HepG2 (cell line): ENCODE measurements around the gene RBBP9. TPM values are rescaled to one million over a fixed set of nuclear protein-coding genes. Genes with fewer than 3 reads are reported as not detected.

ENCODE experiments used
- CBFB ChIP-seq: sonication (generic); formaldehyde crosslinking; IDR thresholded peaks from 2 replicates; pipeline ENCODE4 v1.4.0; 2020; ENCODE audit warnings: missing genetic modification reagents
- CC2D1A ChIP-seq: sonication (generic); formaldehyde crosslinking; IDR thresholded peaks from 2 replicates; pipeline ENCODE4 v1.8.1; 2023; ENCODE audit warnings: mild to moderate bottlenecking, missing genetic modification reagents
- GABPA ChIP-seq, 2 experiments: IDR thresholded peaks; 2 replicates each; pipeline ENCODE4 v1.6.1; 2011 to 2016; ENCODE audit warnings: low read depth in 2 of 2, low read length in 1 of 2, missing biosample characterization in 1 of 2, missing genetic modification characterization in 1 of 2
- IKZF1 ChIP-seq: fragments of 450-650 bp; IDR thresholded peaks from 2 replicates; pipeline ENCODE4 v1.7.1; 2016
- KMT2B ChIP-seq: IDR thresholded peaks from 2 replicates; pipeline ENCODE4 v1.6.1; 2016; ENCODE audit warnings: missing genetic modification reagents, missing compliant biosample characterization
- MIER3 ChIP-seq: IDR thresholded peaks from 2 replicates; pipeline ENCODE4 v1.6.1; 2016; ENCODE audit warnings: missing compliant biosample characterization, borderline replicate concordance
- MXD3 ChIP-seq: IDR thresholded peaks from 2 replicates; pipeline ENCODE4 v1.6.1; 2016; ENCODE audit warnings: mild to moderate bottlenecking, missing biosample characterization, missing genetic modification reagents
- NAIF1 ChIP-seq: sonication (generic); formaldehyde crosslinking; IDR thresholded peaks from 2 replicates; pipeline ENCODE4 v1.5.0; 2020; ENCODE audit warnings: mild to moderate bottlenecking, missing genetic modification reagents, borderline replicate concordance
- NR2F6 ChIP-seq, 2 experiments: IDR thresholded peaks; 2 replicates each; pipeline ENCODE4 v1.6.1; 2016; ENCODE audit warnings: antibody characterized with exemption in 1 of 2, mild to moderate bottlenecking in 1 of 2
- PHF20 ChIP-seq: sonication (generic); formaldehyde crosslinking; IDR thresholded peaks from 2 replicates; pipeline ENCODE4 v1.5.0; 2020; ENCODE audit warnings: mild to moderate bottlenecking, missing genetic modification reagents
- PHF21A ChIP-seq: sonication (generic); formaldehyde crosslinking; IDR thresholded peaks from 2 replicates; pipeline ENCODE4 v1.5.0; 2020; ENCODE audit warnings: mild to moderate bottlenecking, missing genetic modification reagents
- POGZ ChIP-seq: sonication (generic); formaldehyde crosslinking; IDR thresholded peaks from 2 replicates; pipeline ENCODE4 v1.4.0; 2020; ENCODE audit warnings: mild to moderate bottlenecking, missing genetic modification reagents
- PRPF4 ChIP-seq: fragments of 200-400 bp; formaldehyde crosslinking; IDR thresholded peaks from 2 replicates; pipeline ENCODE4 v1.6.1; 2016; ENCODE audit warnings: low read length, low read depth; ENCODE audit not compliant: poor library complexity, severe bottlenecking
- RELA ChIP-seq: sonication (generic); formaldehyde crosslinking; IDR thresholded peaks from 2 replicates; pipeline ENCODE4 v1.4.0; 2020; ENCODE audit warnings: missing genetic modification reagents
- ZFP1 ChIP-seq: IDR thresholded peaks from 2 replicates; pipeline ENCODE4 v1.6.1; 2016
- ZMYM3 ChIP-seq: sonication (generic); formaldehyde crosslinking; IDR thresholded peaks from 2 replicates; pipeline ENCODE4 v1.5.1; 2020; ENCODE audit warnings: mild to moderate bottlenecking, missing genetic modification reagents
- ZNF33B ChIP-seq: sonication (generic); formaldehyde crosslinking; IDR thresholded peaks from 2 replicates; pipeline ENCODE4 v1.5.1; 2020; ENCODE audit warnings: mild to moderate bottlenecking, missing genetic modification reagents
- ZNF549 ChIP-seq: sonication (generic); formaldehyde crosslinking; IDR thresholded peaks from 2 replicates; pipeline ENCODE4 v1.5.0; 2020; ENCODE audit warnings: missing genetic modification reagents
- ZNF550 ChIP-seq: sonication (generic); formaldehyde crosslinking; IDR thresholded peaks from 2 replicates; pipeline ENCODE4 v1.4.0; 2020; ENCODE audit warnings: mild to moderate bottlenecking, missing genetic modification reagents, borderline replicate concordance
- ZNF572 ChIP-seq: sonication (generic); formaldehyde crosslinking; IDR thresholded peaks from 2 replicates; pipeline ENCODE4 v1.5.1; 2020; ENCODE audit warnings: mild to moderate bottlenecking, missing genetic modification reagents
- ZNF691 ChIP-seq: sonication (generic); formaldehyde crosslinking; IDR thresholded peaks from 2 replicates; pipeline ENCODE4 v1.4.0; 2020; ENCODE audit warnings: missing genetic modification reagents, low read depth, mild to moderate bottlenecking, borderline replicate concordance
- ZNF766 ChIP-seq: sonication (generic); formaldehyde crosslinking; IDR thresholded peaks from 2 replicates; pipeline ENCODE4 v1.5.0; 2020; ENCODE audit warnings: missing genetic modification reagents, borderline replicate concordance
- ZSCAN5A ChIP-seq: sonication (generic); formaldehyde crosslinking; IDR thresholded peaks from 2 replicates; pipeline ENCODE4 v1.8.0; 2022; ENCODE audit warnings: mild to moderate bottlenecking, missing genetic modification reagents, borderline replicate concordance
- polyA plus RNA-seq, 8 experiments: library from polyadenylated mRNA; depleted of rRNA in 3 of 8; stranded (reverse) in 7 of 8; unstranded in 1 of 8; fragments of >200 nt; fragmentation: Illumina TruSeq in 4 of 8; extraction: Trizol in 4 of 8; gene quantifications; 2 replicates each; pipeline versions ENCODE4 v1.2.1 to v1.2.3, GENCODE V29; 2011 to 2016; ENCODE audit warnings: low read depth in 4 of 8, missing spikeins in 1 of 8, mixed read lengths in 1 of 8; ENCODE audit not compliant: insufficient read depth in 1 of 8
- total RNA-seq, 5 experiments: library from RNA; depleted of rRNA; stranded (reverse); fragments of >200 nt; fragmentation: Illumina TruSeq; extraction: Trizol; gene quantifications; 2 replicates each; pipeline ENCODE4 v1.2.3, GENCODE V29; 2016; ENCODE audit warnings: low read depth in 1 of 5
- TF ChIP-seq, protein P1 (sequence below): sonication (generic); formaldehyde crosslinking; IDR thresholded peaks from 2 replicates; pipeline ENCODE4 v1.5.0; 2020; ENCODE audit warnings: missing genetic modification reagents
- TF ChIP-seq, protein P2 (sequence below): sonication (generic); formaldehyde crosslinking; IDR thresholded peaks from 2 replicates; pipeline ENCODE4 v1.4.0; 2020; ENCODE audit warnings: missing genetic modification reagents

Gene RBBP9
- total and polyA plus RNA-seq, 2 of the 13 experiments (the other 11 are each of a cell fraction or from before 2014, with no cell fraction given): 28.0 to 56.3 TPM

DNA sequence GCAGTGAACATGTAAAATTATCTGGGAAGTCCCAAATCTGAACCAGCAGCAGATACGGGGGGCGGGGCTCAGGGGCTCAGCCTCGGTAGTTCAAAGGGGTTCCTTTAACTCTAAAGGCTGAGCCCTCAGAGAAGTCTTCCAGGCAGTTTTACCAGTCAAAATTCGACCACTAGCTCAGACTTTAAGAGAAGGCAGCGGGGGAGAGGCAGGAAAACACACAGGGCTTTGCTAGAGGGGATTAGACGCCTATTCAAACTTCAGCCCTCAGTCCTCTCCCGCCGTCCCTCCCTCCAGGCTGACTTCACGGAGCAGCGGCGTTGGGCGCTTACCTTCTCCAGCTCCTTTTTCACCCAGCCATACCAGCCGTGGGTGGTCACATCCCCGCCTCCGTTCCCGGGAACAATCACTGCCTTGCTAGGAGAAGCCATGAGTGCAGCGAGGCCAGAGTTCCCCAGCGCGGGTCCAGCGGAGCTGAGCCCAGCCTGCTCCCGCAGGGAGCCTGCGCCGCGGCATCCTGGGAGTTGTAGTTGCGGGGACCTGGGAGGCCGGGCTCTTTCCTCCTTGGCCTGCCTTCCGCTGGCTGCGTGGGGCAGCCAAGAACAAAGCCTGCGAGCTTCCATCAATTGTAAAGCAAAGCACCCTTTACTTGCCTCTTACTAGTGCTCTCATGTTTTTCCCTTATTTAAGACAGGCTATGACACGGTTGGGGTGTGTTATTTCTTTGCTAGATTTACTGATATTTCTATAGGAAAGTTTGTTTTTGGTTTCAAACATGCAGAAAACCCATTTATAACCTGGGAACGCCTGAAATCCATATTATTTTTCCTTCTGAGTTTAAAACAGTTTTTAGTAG is at the start of gene RBBP9 (continued):
- TF ChIP-seq ZNF691 (peak; percentile 92; the same call in 1 of the 2 replicates), PRPF4 (no peak), PHF20 (CRISPR knock-in tag) (peak; percentile 92), MIER3 (peak; percentile 92), ZNF549 (CRISPR knock-in tag) (0 out of 2 replicates have a peak, but pooled peaks have one; percentile 36), NAIF1 (CRISPR knock-in tag) (no peak), ZSCAN5A (CRISPR knock-in tag) (peak; percentile 16; the same call in 1 of the 2 replicates), ZMYM3 (CRISPR knock-in tag) (0 out of 2 replicates have a peak, but pooled peaks have one; percentile 22), KMT2B (CRISPR knock-in tag) (peak; percentile 90), ZNF33B (CRISPR knock-in tag) (peak; percentile 90; the same call in 1 of the 2 replicates), NR2F6 (IDR thresholded peaks at IDR 0.05) (no peak), NR2F6 (CRISPR knock-in tag; IDR thresholded peaks at IDR 0.05) (peak; percentile 50; the same call in 1 of the 2 replicates), CBFB (CRISPR knock-in tag) (peak; percentile 92), ZNF572 (CRISPR knock-in tag) (peak; percentile 99), IKZF1 (no peak), ZNF766 (CRISPR knock-in tag) (peak; percentile 76; the same call in 1 of the 2 replicates), ZNF550 (CRISPR knock-in tag) (0 out of 2 replicates have a peak, but pooled peaks have one; percentile 35), ZFP1 (peak; percentile 68; the same call in 1 of the 2 replicates), RELA (peak; percentile 38; the same call in 1 of the 2 replicates), MXD3 (peak; percentile 85), CC2D1A (CRISPR knock-in tag) (no peak; the same call in 1 of the 2 replicates), GABPA (IDR thresholded peaks at IDR 0.05; ENCODE audit: low read depth, low read length) (peak; percentile 69), GABPA (CRISPR knock-in tag; IDR thresholded peaks at IDR 0.05; ENCODE audit: low read depth) (peak; percentile 91), PHF21A (CRISPR knock-in tag) (peak; percentile 37; the same call in 1 of the 2 replicates), POGZ (peak; percentile 78)
- TF ChIP-seq, protein P1, sequence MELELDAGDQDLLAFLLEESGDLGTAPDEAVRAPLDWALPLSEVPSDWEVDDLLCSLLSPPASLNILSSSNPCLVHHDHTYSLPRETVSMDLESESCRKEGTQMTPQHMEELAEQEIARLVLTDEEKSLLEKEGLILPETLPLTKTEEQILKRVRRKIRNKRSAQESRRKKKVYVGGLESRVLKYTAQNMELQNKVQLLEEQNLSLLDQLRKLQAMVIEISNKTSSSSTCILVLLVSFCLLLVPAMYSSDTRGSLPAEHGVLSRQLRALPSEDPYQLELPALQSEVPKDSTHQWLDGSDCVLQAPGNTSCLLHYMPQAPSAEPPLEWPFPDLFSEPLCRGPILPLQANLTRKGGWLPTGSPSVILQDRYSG: peak; percentile 55
- TF ChIP-seq, protein P2, sequence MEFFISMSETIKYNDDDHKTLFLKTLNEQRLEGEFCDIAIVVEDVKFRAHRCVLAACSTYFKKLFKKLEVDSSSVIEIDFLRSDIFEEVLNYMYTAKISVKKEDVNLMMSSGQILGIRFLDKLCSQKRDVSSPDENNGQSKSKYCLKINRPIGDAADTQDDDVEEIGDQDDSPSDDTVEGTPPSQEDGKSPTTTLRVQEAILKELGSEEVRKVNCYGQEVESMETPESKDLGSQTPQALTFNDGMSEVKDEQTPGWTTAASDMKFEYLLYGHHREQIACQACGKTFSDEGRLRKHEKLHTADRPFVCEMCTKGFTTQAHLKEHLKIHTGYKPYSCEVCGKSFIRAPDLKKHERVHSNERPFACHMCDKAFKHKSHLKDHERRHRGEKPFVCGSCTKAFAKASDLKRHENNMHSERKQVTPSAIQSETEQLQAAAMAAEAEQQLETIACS: no peak; the same call in 1 of the 2 replicates
